ENCODE measurements around the gene LSAMP. TPM values are rescaled to one million over a fixed set of nuclear protein-coding genes. Genes with fewer than 3 reads are reported as not detected.

The LSAMP gene
- total and polyA plus RNA-seq, 2 of the 4 experiments (the other 2 are of a cell fraction), result 7.9 to 8.0 TPM

GRCh38 chr3:116190095-116190494, 255.2 kb downstream of the LSAMP start:
- Histone ChIP-seq H4K8ac (ENCODE audit: low read depth in 2 of 2, low read length in 2 of 2) (no peak overlapping the region), H2AK5ac (ENCODE audit: low read depth, low read length) (no peak overlapping the region), H3K4ac (ENCODE audit: low read depth, low read length) (no peak overlapping the region), H3K79me1 (ENCODE audit: low read depth in 1 of 2, low read length in 2 of 2) (no peaks in the 10 kb centered on the region), H4K5ac (ENCODE audit: low read depth, low read length) (no peak overlapping the region), H4K20me1 (ENCODE audit: insufficient read depth, low read length) (no peaks in the 10 kb centered on the region), H3K4me2 (ENCODE audit: low read depth, low read length) (no peak overlapping the region), H3K18ac (ENCODE audit: low read depth, low read length) (no peak overlapping the region), H2BK5ac (ENCODE audit: low read depth, low read length, poor library complexity, severe bottlenecking) (no peak overlapping the region), H3K9me3 (ENCODE audit: control insufficient read depth, insufficient read depth, low read length) (no peaks in the 10 kb centered on the region), H4K91ac (ENCODE audit: insufficient read depth, low read depth, low read length) (no peak overlapping the region), H3K4me1 (ENCODE audit: control insufficient read depth, insufficient read depth, low read length) (peaks cover 3% of the 10 kb centered on the region; the same call in 1 of the 2 replicates), H3K27me3 (ENCODE audit: control insufficient read depth, insufficient read depth, low read length) (no peaks in the 10 kb centered on the region), H3K4me3 (ENCODE audit: insufficient read depth, low read depth, low read length) (no peak overlapping the region), H2AK9ac (replicated peaks; ENCODE audit: low read depth, low read length, poor library complexity) (no peak overlapping the region), H3K36me3 (ENCODE audit: control insufficient read depth, insufficient read depth, low read length) (no peaks in the 10 kb centered on the region), H3K9me1 (ENCODE audit: insufficient read depth, low read length) (no peaks in the 10 kb centered on the region), H2BK15ac (ENCODE audit: low read depth, low read length) (no peak overlapping the region), H2AFZ (replicated peaks; ENCODE audit: low read length, poor library complexity) (no peak overlapping the region), H3K9ac (ENCODE audit: low read depth, low read length) (no peak overlapping the region), H3K23ac (ENCODE audit: low read depth, low read length) (no peak overlapping the region), H2BK120ac (ENCODE audit: low read depth, low read length) (no peak overlapping the region), H3K56ac (ENCODE audit: extremely low read depth, insufficient read depth, low read length) (no peak overlapping the region), H2BK20ac (ENCODE audit: low read depth, low read length) (no peak overlapping the region), H3K14ac (replicated peaks; ENCODE audit: low read depth, low read length) (no peak overlapping the region), H3K27ac (ENCODE audit: insufficient read depth, low read length) (no peak overlapping the region)
- POLR2A ChIA-PET (ENCODE audit: unreplicated experiment), result no interaction called here
- intact Hi-C loops (cut with micrococcal nuclease), result no loop called here
- no peak for ATAC-seq (ENCODE audit: low read depth)
- CTCF ChIA-PET, result no interaction called here
- BruUV-seq (replicated peaks), result no TSS peak
- TF ChIP-seq RAD21 (IDR thresholded peaks at IDR 0.05; ENCODE audit: low read length), result no peak
- no peak for TF ChIP-seq POLR2A (IDR thresholded peaks at IDR 0.05; ENCODE audit: low read depth, low read length)
- TF ChIP-seq BHLHE40 (IDR thresholded peaks at IDR 0.05; ENCODE audit: low read depth, low read length), result no peak
- no peak for TF ChIP-seq CTCF (conservative IDR thresholded peaks at IDR 0.05; ENCODE audit: low read depth, low read length)
- TF ChIP-seq USF2 (IDR thresholded peaks at IDR 0.05; ENCODE audit: low read depth, low read length), result no peak
- no peak for TF ChIP-seq MXI1 (IDR thresholded peaks at IDR 0.05; ENCODE audit: borderline replicate concordance, low read depth, low read length)
- WGBS, 2 experiments (ENCODE audit: extremely low coverage in 2 of 2, insufficient read length in 1 of 2), result no CpG with 5 or more reads among the region's 3 CpGs
- in situ Hi-C loops (cut with MboI; ENCODE audit: low sequenced_read_pairs), result no loop called here
- no peak for DNase-seq
- dilution Hi-C loops (cut with HindIII; ENCODE audit: low sequenced_read_pairs, unreplicated experiment), result no loop called here
